ENCODE results near the gene MAGEA2. TPM values are rescaled to one million over a fixed set of nuclear protein-coding genes. Genes with fewer than 3 reads are reported as not detected.
"Not testable (repeated sequence)": the region's sequence is repeated elsewhere in the genome, so short reads cannot be mapped to it uniquely, and the experiment has no call there.

Gene MAGEA2
- 0.24 TPM for total RNA-seq (ENCODE audit: insufficient read depth, low replicate concordance)

- not testable (repeated sequence) for DNase-seq (ENCODE audit: low spot score)
Measured at GRCh38 chrX:152753686-152754650, at the start of gene MAGEA2. MAGEA2 (minus strand) TSS chrX:152753842; CDS start chrX:152751363, 2,479 bp downstream.

- DNase-seq (ENCODE audit: low spot score), result no peak
Measured at GRCh38 chrX:152798945-152799344, 45.3 kb upstream of the MAGEA2 start.

GRCh38 chrX:152787062-152787461 lies 33.4 kb upstream of the MAGEA2 start:
- not testable (repeated sequence) for DNase-seq (ENCODE audit: low spot score)

DNA sequence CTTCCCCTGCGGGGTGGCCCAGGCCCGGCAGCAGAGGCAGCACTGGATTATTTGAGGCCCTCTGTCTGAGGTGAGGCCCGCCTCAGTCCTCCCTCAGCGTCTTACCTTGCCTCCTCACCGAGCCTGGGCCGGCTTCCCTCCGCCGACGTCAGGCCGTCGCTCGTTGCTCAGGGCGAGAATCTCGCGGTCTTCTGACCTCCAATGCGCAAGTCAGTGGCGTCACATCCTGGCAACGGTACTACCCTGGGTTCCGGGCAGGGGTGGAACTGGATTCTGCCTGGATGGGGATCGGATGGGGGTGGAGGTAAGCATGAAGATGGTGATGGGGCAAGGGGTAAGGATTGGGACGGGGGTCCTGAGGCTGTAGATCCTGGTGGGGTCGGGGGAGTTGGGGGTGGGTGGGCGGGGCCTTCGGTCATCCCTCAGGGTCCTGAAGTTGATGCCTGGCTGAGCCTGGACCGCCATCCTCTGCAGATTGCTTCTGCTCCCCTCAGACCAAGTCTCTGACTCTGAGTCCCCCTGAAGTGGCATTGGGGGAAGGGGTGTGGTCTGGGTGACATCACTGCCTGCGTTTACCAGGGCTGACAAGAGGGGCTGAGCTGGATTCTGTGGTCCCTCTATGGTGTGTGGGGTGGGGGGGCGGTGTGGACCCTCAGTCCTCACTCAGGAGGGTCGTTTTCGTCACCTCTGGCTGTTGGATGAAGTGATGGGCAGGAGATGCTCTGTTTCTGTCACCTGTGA lies 16.1 kb upstream of the MAGEA2 start, which contains the start of gene MAGEA6:
MAGEA6 (minus strand) TSS at position 141 of the 741 bp plus-strand sequence. CDS start 2,039 bp downstream, outside the sequence.
- not testable (repeated sequence) for DNase-seq (ENCODE audit: low spot score)

DNA sequence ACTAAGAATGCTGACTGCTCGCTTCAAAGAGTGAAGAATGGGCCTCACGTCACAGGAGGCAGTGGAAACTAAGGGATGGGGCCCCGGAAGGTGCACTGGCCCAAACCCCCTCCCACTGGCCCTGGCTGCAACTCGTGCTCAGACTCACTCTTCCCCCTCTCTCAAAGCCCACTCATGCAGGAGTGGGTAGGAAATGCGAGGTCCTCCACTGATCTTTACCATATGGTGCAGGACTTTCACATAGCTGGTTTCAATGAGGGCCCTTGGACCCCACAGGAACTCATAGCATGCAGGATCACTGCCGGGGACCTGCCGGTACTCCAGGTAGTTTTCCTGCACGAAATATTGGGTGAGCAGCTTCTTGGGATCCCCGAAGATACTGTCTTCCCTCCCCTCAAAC lies 12.9 kb upstream of the MAGEA2 start:
- not testable (repeated sequence) for DNase-seq (ENCODE audit: low spot score)

GRCh38 chrX:152761582-152761981 lies 7.9 kb upstream of the MAGEA2 start:
- not testable (repeated sequence) for DNase-seq (ENCODE audit: low spot score)

- DNase-seq (ENCODE audit: low spot score), result not testable (repeated sequence)
Measured at GRCh38 chrX:152759544-152759943, 5.9 kb upstream of the MAGEA2 start.

DNA sequence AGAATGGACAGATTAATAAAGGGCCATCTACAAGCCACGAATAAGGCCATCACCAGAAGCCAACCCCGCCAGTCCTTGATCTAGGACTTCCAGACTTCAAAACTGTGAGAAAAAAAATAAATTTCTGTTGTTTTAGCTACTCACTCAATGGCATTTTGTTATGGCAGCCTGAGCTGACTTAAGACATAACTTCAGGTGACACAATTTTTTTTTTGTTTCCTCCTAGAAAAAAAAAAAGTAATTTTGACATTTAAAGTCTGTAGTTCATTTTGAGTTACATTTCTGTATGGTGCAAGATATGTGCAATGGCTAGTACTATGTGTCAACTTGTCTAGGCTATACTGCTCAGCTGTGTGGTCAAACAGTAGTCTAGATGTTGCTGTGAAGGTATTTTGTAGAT lies 5.3 kb upstream of the MAGEA2 start, which contains the start of gene CSAG3:
CSAG3 (plus strand) TSS at position 301 of the 400 bp plus-strand sequence.
- DNase-seq (ENCODE audit: low spot score), result not testable (repeated sequence)

- not testable (repeated sequence) for DNase-seq (ENCODE audit: low spot score)
Measured at GRCh38 chrX:152754871-152755270, 1.2 kb upstream of the MAGEA2 start.

- no peak for DNase-seq (ENCODE audit: low spot score)
Measured at GRCh38 chrX:152738560-152738959, 15.1 kb downstream of the MAGEA2 start.

DNA sequence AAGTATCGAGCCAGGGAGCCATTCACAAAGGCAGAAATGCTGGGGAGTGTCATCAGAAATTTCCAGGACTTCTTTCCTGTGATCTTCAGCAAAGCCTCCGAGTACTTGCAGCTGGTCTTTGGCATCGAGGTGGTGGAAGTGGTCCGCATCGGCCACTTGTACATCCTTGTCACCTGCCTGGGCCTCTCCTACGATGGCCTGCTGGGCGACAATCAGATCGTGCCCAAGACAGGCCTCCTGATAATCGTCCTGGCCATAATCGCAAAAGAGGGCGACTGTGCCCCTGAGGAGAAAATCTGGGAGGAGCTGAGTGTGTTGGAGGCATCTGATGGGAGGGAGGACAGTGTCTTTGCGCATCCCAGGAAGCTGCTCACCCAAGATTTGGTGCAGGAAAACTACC lies 17.1 kb downstream of the MAGEA2 start:
- DNase-seq (ENCODE audit: low spot score), result not testable (repeated sequence)

DNA sequence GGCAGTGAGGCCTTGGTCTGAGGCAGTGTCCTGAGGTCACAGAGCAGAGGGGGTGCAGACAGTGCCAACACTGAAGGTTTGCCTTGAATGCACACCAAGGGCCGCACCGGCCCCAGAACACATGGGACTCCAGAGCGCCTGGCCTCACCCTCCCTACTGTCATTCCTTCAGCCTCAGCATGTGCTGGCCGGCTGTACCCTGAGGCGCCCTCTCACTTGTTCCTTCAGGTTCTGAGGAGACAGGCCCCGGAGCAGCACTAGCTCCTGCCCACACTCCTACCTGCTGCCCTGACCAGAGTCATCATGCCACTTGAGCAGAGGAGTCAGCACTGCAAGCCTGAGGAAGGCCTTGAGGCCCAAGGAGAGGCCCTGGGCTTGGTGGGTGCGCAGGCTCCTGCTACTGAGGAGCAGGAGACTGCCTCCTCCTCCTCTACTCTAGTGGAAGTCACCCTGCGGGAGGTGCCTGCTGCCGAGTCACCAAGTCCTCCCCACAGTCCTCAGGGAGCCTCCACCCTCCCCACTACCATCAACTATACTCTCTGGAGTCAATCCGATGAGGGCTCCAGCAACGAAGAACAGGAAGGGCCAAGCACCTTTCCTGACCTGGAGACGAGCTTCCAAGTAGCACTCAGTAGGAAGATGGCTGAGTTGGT lies 17.7 kb downstream of the MAGEA2 start:
- no peak for DNase-seq (ENCODE audit: low spot score)

GRCh38 chrX:152735101-152735500 lies 18.5 kb downstream of the MAGEA2 start:
- DNase-seq (ENCODE audit: low spot score), result no peak

- DNase-seq (ENCODE audit: low spot score), result not testable (repeated sequence)
Measured at GRCh38 chrX:152734143-152734858, 19.3 kb downstream of the MAGEA2 start.

DNA sequence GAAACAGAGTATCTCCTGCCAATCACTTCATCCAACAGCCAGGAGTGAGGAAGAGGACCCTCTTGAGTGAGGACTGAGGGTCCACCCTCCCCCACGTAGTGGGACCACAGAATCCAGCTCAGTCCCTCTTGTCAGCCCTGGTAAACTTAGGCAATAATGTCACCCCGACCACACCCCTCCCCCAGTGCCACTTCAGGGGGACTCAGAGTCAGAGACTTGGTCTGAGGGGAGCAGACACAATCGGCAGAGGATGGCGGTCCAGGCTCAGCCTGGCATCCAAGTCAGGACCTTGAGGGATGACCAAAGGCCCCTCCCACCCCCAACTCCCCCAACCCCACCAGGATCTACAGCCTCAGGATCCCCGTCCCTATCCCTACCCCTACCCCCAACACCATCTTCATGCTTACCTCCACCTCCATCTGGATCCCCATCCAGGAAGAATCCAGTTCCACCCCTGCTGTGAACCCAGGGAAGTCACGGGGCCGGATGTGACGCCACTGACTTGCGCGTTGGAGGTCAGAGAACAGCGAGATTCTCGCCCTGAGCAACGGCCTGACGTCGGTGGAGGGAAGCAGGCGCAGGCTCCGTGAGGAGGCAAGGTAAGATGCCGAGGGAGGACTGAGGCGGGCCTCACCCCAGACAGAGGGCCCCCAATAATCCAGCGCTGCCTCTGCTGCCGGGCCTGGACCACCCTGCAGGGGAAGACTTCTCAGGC lies 20.2 kb downstream of the MAGEA2 start, which contains the start of the genes CSAG1 and MAGEA12:
CSAG1 (minus strand) TSS at position 461 of the 715 bp plus-strand sequence. CDS start 1,261 bp downstream, outside the sequence.
MAGEA12 (plus strand) TSS at position 497 of the 715 bp plus-strand sequence. CDS start 2,405 bp downstream, outside the sequence.
- DNase-seq (ENCODE audit: low spot score), result no peak

DNA sequence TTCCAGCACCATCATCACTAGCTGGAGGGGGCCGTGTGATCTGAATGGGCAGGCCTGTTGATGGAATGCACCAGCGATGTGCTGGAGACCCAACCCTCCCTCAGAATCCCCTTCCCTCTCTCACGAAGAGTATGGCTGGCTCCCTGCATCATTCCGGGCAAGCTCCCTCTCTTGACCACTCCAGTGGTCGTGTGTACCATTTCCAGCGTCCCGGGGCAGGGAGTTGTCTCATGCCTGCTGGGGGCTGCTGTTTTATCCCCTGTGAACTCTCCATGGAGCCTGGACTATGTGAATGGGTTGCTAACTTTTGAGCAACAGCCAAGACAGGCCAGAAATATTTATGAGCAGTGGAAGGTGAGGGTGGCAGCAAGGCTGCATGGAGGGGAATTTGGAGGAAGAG lies 28.2 kb downstream of the MAGEA2 start:
- DNase-seq (ENCODE audit: low spot score), result no peak

DNA sequence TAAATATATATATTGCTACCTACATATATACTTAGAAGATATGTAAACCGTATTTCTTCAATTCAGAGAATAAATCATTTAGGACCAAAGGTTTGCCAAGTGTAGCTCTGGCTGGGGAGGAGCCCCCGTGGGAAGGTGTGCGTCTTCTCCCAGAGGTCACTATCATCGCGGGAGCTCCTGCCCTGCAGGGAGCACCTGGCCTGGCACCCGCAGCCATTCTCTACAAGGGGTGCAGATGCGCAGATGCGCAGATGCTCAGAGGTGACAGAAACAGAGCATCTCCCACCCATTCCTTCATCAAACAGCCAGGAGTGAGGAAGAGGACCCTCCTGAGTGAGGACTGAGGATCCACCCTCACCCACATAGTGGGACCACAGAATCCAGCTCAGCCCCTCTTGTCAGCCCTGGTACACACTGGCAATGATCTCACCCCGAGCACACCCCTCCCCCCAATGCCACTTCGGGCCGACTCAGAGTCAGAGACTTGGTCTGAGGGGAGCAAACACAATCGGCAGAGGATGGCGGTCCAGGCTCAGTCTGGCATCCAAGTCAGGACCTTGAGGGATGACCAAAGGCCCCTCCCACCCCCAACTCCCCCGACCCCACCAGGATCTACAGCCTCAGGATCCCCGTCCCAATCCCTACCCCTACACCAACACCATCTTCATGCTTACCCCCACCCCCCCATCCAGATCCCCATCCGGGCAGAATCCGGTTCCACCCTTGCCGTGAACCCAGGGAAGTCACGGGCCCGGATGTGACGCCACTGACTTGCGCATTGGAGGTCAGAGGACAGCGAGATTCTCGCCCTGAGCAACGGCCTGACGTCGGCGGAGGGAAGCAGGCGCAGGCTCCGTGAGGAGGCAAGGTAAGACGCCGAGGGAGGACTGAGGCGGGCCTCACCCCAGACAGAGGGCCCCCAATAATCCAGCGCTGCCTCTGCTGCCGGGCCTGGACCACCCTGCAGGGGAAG lies 39.5 kb downstream of the MAGEA2 start, which contains the start of gene MAGEA2B:
MAGEA2B (plus strand) TSS at position 814 of the 973 bp plus-strand sequence. CDS start 2,479 bp downstream, outside the sequence.
- not testable (repeated sequence) for DNase-seq (ENCODE audit: low spot score)

GRCh38 chrX:152713195-152713594 lies 40.4 kb downstream of the MAGEA2 start:
- DNase-seq (ENCODE audit: low spot score), result not testable (repeated sequence)

All from umbilical cord (tissue), 2 donors.